ENCODE results near the gene STRBP.

GRCh38 chr9:123263227-123263626 is 5.2 kb downstream of the STRBP start:
- TF ChIP-seq POLR2A (IDR thresholded peaks at IDR 0.05), result no peak
- TF ChIP-seq CTCF (IDR thresholded peaks at IDR 0.05), result no peak
